ENCODE measurements around the gene RFC3.

The RFC3 gene

DNA sequence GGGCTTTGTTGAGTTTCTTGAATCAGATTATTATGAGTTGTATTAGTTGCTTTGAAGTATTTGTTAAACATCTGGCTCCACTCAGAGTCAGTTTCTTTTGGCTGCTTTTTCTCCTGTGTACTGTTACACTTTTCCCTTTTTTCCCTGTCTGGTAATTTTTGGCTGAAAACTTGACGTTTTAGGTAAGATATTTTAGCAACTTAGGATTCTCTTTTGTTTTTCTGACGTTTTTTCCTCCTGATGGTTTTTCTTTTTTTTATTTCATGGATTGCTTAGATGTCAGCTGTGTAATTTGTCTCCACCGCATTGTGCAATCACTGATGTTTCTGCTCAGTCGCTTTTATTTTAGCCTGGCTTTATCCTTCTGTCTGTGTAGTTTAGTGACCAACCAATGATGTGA, 20.7 kb downstream of the RFC3 start:
- Histone ChIP-seq H3K4me3 (ENCODE audit: insufficient read length, low read depth) (no peak overlapping the region), H3K9me3 (ENCODE audit: insufficient read depth, low read length) (no peaks in the 10 kb centered on the region), H3K27me3 (ENCODE audit: insufficient read depth, insufficient read length) (no peaks in the 10 kb centered on the region), H3K9ac (ENCODE audit: insufficient read length, low read depth) (no peak overlapping the region), H3K36me3 (ENCODE audit: insufficient read depth, insufficient read length, low read length) (peaks cover 30% of the 10 kb centered on the region), H3K4me1 (ENCODE audit: insufficient read depth, insufficient read length) (no peaks in the 10 kb centered on the region)
- DNase-seq (ENCODE audit: low read depth, low spot score) = no peak
- TF ChIP-seq ZNF274 (IDR thresholded peaks at IDR 0.05; ENCODE audit: low read depth, low read length) (no peak), SUZ12 (IDR thresholded peaks at IDR 0.05; ENCODE audit: extremely low read depth, insufficient read depth, insufficient read length) (no peak), YY1 (IDR thresholded peaks at IDR 0.05; ENCODE audit: insufficient read depth, insufficient read length) (no peak)

DNA sequence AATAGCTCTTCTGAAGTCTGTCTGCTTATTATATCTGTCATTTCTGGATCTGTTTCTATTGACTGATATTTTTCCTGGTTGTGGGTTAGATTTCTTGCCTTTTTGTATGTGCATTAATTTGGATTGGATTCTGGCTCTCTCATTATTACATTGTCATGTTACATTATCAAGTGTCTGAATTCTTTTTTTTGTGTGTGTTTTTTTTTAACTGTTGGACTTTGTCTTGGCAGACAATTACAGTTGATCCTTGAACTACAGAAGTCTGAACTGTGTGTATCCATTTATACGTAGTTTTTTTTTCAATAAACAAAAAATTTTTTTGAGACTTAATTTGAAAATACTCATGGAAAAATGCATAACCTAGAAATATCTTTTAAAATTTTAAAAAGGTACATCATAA, 22.5 kb downstream of the RFC3 start:
- no peaks in the 10 kb centered on the region for H3K4me1 ChIP-seq (ENCODE audit: insufficient read depth, insufficient read length)
- H3K36me3 ChIP-seq (ENCODE audit: insufficient read depth, insufficient read length, low read length) = peaks cover 24% of the 10 kb centered on the region
- H3K9me3 ChIP-seq (ENCODE audit: insufficient read depth, low read length) = no peaks in the 10 kb centered on the region
- H3K4me3 ChIP-seq (ENCODE audit: insufficient read length, low read depth) = no peak overlapping the region
- TF ChIP-seq ZNF274 (IDR thresholded peaks at IDR 0.05; ENCODE audit: low read depth, low read length) (no peak), YY1 (IDR thresholded peaks at IDR 0.05; ENCODE audit: insufficient read depth, insufficient read length) (no peak), SUZ12 (IDR thresholded peaks at IDR 0.05; ENCODE audit: extremely low read depth, insufficient read depth, insufficient read length) (no peak)
- no peak overlapping the region for H3K9ac ChIP-seq (ENCODE audit: insufficient read length, low read depth)
- H3K27me3 ChIP-seq (ENCODE audit: insufficient read depth, insufficient read length) = no peaks in the 10 kb centered on the region
- DNase-seq (ENCODE audit: low read depth, low spot score) = no peak

- TF ChIP-seq ZNF274 (IDR thresholded peaks at IDR 0.05; ENCODE audit: low read depth, low read length) (no peak), YY1 (IDR thresholded peaks at IDR 0.05; ENCODE audit: insufficient read depth, insufficient read length) (no peak), SUZ12 (IDR thresholded peaks at IDR 0.05; ENCODE audit: extremely low read depth, insufficient read depth, insufficient read length) (no peak)
- Histone ChIP-seq H3K9me3 (ENCODE audit: insufficient read depth, low read length) (no peaks in the 10 kb centered on the region), H3K4me1 (ENCODE audit: insufficient read depth, insufficient read length) (no peaks in the 10 kb centered on the region), H3K4me3 (ENCODE audit: insufficient read length, low read depth) (no peak overlapping the region), H3K27me3 (ENCODE audit: insufficient read depth, insufficient read length) (no peaks in the 10 kb centered on the region), H3K9ac (ENCODE audit: insufficient read length, low read depth) (no peak overlapping the region), H3K36me3 (ENCODE audit: insufficient read depth, insufficient read length, low read length) (peaks cover 25% of the 10 kb centered on the region)
- DNase-seq (ENCODE audit: low read depth, low spot score) = no peak
These were observed 24.3 kb downstream of the RFC3 start for GRCh38 chr13:33842207-33842606.

DNA sequence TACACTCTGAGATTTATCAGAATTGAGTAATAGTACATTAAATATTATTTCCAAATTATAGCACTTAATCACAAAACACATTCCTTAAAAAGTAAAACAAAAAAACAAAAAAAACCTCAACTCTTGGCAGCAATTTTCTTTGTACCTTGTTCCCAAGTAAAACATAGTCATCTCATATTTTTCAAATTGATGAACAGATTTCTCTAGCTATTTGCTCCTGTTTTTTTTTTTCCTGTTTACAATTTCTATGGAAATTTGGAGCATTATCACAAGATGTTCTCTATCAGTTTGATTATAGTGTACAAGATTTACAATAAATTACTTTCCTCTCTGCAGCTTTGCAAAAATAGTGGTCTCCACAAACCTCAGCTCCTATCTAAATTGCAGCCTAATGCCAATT, 25.0 kb downstream of the RFC3 start:
- no peak for DNase-seq (ENCODE audit: low read depth, low spot score)
- H3K4me3 ChIP-seq (ENCODE audit: insufficient read length, low read depth) = no peak overlapping the region
- no peaks in the 10 kb centered on the region for H3K27me3 ChIP-seq (ENCODE audit: insufficient read depth, insufficient read length)
- H3K4me1 ChIP-seq (ENCODE audit: insufficient read depth, insufficient read length) = no peaks in the 10 kb centered on the region
- H3K9me3 ChIP-seq (ENCODE audit: insufficient read depth, low read length) = no peaks in the 10 kb centered on the region
- H3K36me3 ChIP-seq (ENCODE audit: insufficient read depth, insufficient read length, low read length) = peaks cover 32% of the 10 kb centered on the region
- TF ChIP-seq ZNF274 (IDR thresholded peaks at IDR 0.05; ENCODE audit: low read depth, low read length) = no peak
- no peak for TF ChIP-seq SUZ12 (IDR thresholded peaks at IDR 0.05; ENCODE audit: extremely low read depth, insufficient read depth, insufficient read length)
- TF ChIP-seq YY1 (IDR thresholded peaks at IDR 0.05; ENCODE audit: insufficient read depth, insufficient read length) = no peak
- no peak overlapping the region for H3K9ac ChIP-seq (ENCODE audit: insufficient read length, low read depth)

DNA sequence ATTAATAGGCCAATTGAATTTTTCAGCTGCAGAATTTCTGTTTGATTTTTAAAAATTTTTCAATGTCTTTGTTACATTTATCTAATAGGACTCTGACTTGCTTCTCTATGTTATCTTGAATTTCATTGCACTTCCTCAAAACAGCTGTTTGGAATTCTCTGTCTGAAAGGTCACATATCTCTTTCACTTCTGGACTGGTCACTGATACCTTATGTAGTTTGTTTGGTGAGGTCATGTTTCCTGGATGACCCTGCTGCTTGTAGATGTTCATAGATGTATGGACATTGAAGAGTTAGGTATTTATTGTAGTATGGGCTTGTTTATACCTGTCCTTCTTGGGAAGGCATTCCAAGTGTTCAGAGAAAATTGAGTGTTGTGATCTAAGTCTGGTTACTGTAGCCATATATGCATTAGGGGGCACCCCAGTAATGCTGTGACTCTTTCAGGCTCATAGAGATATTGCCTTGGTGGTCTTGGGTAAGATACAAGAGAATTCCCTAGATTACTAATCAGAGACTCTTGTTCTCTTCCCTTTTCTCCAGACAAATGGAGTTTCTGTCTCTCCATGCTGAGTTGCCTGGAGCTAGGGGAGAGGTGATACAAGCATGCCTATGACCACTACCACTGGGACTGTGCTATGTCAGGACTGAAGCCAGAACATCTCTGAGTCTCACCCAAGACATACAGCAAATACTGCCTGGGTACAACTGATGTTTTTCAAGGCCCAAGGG, 27.8 kb downstream of the RFC3 start:
- H3K9me3 ChIP-seq (ENCODE audit: insufficient read depth, low read length) = no peaks in the 10 kb centered on the region
- no peak for TF ChIP-seq YY1 (IDR thresholded peaks at IDR 0.05; ENCODE audit: insufficient read depth, insufficient read length)
- no peak for TF ChIP-seq ZNF274 (IDR thresholded peaks at IDR 0.05; ENCODE audit: low read depth, low read length)
- H3K4me1 ChIP-seq (ENCODE audit: insufficient read depth, insufficient read length) = no peaks in the 10 kb centered on the region
- no peak overlapping the region for H3K4me3 ChIP-seq (ENCODE audit: insufficient read length, low read depth)
- no peak overlapping the region for H3K9ac ChIP-seq (ENCODE audit: insufficient read length, low read depth)
- no peak for DNase-seq (ENCODE audit: low read depth, low spot score)
- H3K27me3 ChIP-seq (ENCODE audit: insufficient read depth, insufficient read length) = no peaks in the 10 kb centered on the region
- H3K36me3 ChIP-seq (ENCODE audit: insufficient read depth, insufficient read length, low read length) = peaks cover 28% of the 10 kb centered on the region

DNA sequence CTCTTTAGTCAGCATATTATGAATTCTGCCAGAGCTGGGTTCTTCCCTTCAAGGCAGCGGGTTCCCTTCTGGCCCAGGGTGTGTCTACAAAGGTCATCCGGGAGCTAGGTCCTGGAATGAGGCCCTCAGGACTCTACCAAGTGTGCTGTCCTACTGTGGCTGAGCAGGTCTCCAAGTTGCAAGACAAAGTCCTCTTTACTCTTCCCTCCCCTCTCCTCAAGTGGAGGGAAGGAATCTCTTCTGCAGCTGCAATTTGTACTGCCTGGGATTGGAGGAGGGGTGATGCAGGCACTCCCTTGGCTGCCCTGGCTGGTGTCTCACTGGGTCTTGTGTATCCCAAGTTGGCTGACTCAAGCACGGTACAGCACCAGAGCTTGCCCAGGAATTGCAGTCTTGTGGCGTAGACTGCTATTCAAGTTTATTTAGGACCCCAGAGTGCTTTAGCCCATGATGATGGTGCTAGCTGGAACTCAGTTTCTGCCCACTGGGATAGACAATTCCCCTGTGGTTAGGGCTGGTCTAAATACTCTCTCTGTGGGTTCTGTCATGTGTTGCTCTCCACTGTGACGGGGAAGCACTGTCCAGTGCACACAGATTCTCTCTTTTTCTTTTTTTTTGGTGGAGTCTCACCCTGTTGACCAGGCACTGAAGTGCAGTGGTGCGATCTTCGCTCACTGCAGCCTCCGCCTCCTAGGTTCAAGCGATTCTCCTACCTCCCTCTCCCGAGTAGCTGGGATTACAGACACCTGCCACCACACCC, 28.5 kb downstream of the RFC3 start:
- H3K9ac ChIP-seq (ENCODE audit: insufficient read length, low read depth) = no peak overlapping the region
- H3K9me3 ChIP-seq (ENCODE audit: insufficient read depth, low read length) = no peaks in the 10 kb centered on the region
- peaks cover 25% of the 10 kb centered on the region for H3K36me3 ChIP-seq (ENCODE audit: insufficient read depth, insufficient read length, low read length)
- no peak for DNase-seq (ENCODE audit: low read depth, low spot score)
- H3K27me3 ChIP-seq (ENCODE audit: insufficient read depth, insufficient read length) = no peaks in the 10 kb centered on the region
- TF ChIP-seq ZNF274 (IDR thresholded peaks at IDR 0.05; ENCODE audit: low read depth, low read length) (no peak), SUZ12 (IDR thresholded peaks at IDR 0.05; ENCODE audit: extremely low read depth, insufficient read depth, insufficient read length) (no peak), YY1 (IDR thresholded peaks at IDR 0.05; ENCODE audit: insufficient read depth, insufficient read length) (no peak)
- H3K4me3 ChIP-seq (ENCODE audit: insufficient read length, low read depth) = no peak overlapping the region
- H3K4me1 ChIP-seq (ENCODE audit: insufficient read depth, insufficient read length) = no peaks in the 10 kb centered on the region

DNA sequence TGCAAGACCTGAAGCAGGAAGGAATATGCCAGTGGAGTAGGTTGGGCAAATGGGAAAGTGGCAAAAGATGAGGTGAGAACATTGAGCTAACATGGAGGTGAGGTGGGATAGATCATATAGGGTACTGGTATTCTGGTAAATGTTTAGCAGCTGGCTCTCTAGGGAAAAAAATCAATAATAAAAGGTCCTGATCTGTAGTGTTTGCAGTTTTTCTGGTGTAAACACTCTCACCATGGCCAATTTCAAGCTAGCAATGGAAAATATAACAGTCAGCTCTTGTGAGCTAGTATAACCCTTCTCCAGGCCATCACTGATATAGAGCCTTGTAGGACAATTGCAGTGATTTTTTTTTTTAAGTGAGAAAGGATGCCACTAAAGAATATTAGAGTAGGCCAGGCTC, 31.3 kb downstream of the RFC3 start:
- DNase-seq (ENCODE audit: low read depth, low spot score) = no peak
- TF ChIP-seq ZNF274 (IDR thresholded peaks at IDR 0.05; ENCODE audit: low read depth, low read length) = no peak
- no peak for TF ChIP-seq SUZ12 (IDR thresholded peaks at IDR 0.05; ENCODE audit: extremely low read depth, insufficient read depth, insufficient read length)
- no peak for TF ChIP-seq YY1 (IDR thresholded peaks at IDR 0.05; ENCODE audit: insufficient read depth, insufficient read length)
- Histone ChIP-seq H3K27me3 (ENCODE audit: insufficient read depth, insufficient read length) (no peaks in the 10 kb centered on the region), H3K9ac (ENCODE audit: insufficient read length, low read depth) (no peak overlapping the region), H3K4me1 (ENCODE audit: insufficient read depth, insufficient read length) (no peaks in the 10 kb centered on the region), H3K9me3 (ENCODE audit: insufficient read depth, low read length) (no peaks in the 10 kb centered on the region), H3K36me3 (ENCODE audit: insufficient read depth, insufficient read length, low read length) (peaks cover 22% of the 10 kb centered on the region), H3K4me3 (ENCODE audit: insufficient read length, low read depth) (no peak overlapping the region)

Measured in NT2/D1 (cell line).